Purkinje cell (primary cell): Measurements from ENCODE around the gene SUCLA2. TPM values are rescaled to one million over a fixed set of nuclear protein-coding genes. Genes with fewer than 3 reads are reported as not detected.

Experiments used
- polyA plus RNA-seq: library from polyadenylated mRNA; unstranded; fragments of >200 nt; fragmentation: Nextera tagmentation; gene quantifications from 2 replicates; pipeline ENCODE4 v1.2.1, GENCODE V29; 2014

The SUCLA2 gene
- 322 and 360 TPM in 2 replicates for polyA plus RNA-seq

GRCh38 chr13:48001114-48001881, at the start of gene SUCLA2:
SUCLA2 (minus strand) TSS chr13:48001273; CDS start chr13:48001269, 4 bp downstream.

GRCh38 chr13:48037346-48038173, 36.5 kb upstream of the SUCLA2 start, which contains the start of gene NUDT15:
NUDT15 (plus strand) TSS chr13:48037726; CDS start chr13:48037747, 21 bp downstream.

Other genes starting within 250 kb of the SUCLA2 start
- 18.9 and 20.6 TPM in 2 replicates for gene NUDT15, start 36.5 kb upstream of the SUCLA2 start, polyA plus RNA-seq
- 115 and 119 TPM in 2 replicates for gene MED4, start 93.8 kb upstream of the SUCLA2 start, polyA plus RNA-seq
- 7,649 and 9,633 TPM in 2 replicates for gene ITM2B, start 231.9 kb upstream of the SUCLA2 start, polyA plus RNA-seq